HepG2 (cell line): ENCODE measurements around the gene BRCA1. TPM values are rescaled to one million over a fixed set of nuclear protein-coding genes. Genes with fewer than 3 reads are reported as not detected.

Experiments used
- ADNP ChIP-seq: sonication (generic); formaldehyde crosslinking; IDR thresholded peaks from 2 replicates; pipeline ENCODE4 v1.4.0; 2020; ENCODE audit warnings: missing genetic modification reagents
- ATF7 ChIP-seq, 2 experiments: fragments of 450-650 bp in 1 of 2; sonication (generic) in 1 of 2; formaldehyde crosslinking in 1 of 2; IDR thresholded peaks; 2 replicates each; pipeline versions ENCODE4 v1.4.0 to v1.6.1; 2016 to 2020; ENCODE audit warnings: antibody characterized with exemption in 1 of 2, mild to moderate bottlenecking in 1 of 2, missing genetic modification reagents in 1 of 2
- GPBP1L1 ChIP-seq: sonication (generic); formaldehyde crosslinking; IDR thresholded peaks from 2 replicates; pipeline ENCODE4 v1.5.0; 2020; ENCODE audit warnings: mild to moderate bottlenecking, missing genetic modification reagents
- HOXA7 ChIP-seq: sonication (generic); formaldehyde crosslinking; IDR thresholded peaks from 2 replicates; pipeline ENCODE4 v1.8.1; 2022; ENCODE audit warnings: mild to moderate bottlenecking, missing genetic modification reagents, moderate library complexity
- MBD4 ChIP-seq: IDR thresholded peaks from 2 replicates; pipeline ENCODE4 v1.6.1; 2012; ENCODE audit warnings: low read length, inconsistent platforms, borderline replicate concordance
- PHB2 ChIP-seq: fragments of 450-650 bp; IDR thresholded peaks from 2 replicates; pipeline ENCODE4 v1.6.1; 2018; ENCODE audit not compliant: partially characterized antibody
- POGZ ChIP-seq: sonication (generic); formaldehyde crosslinking; IDR thresholded peaks from 2 replicates; pipeline ENCODE4 v1.4.0; 2020; ENCODE audit warnings: mild to moderate bottlenecking, missing genetic modification reagents
- THAP8 ChIP-seq: sonication (generic); formaldehyde crosslinking; IDR thresholded peaks from 2 replicates; pipeline ENCODE4 v1.5.1; 2020; ENCODE audit warnings: missing genetic modification reagents, mild to moderate bottlenecking, borderline replicate concordance
- ZBTB10 ChIP-seq: sonication (generic); formaldehyde crosslinking; IDR thresholded peaks from 2 replicates; pipeline ENCODE4 v1.4.0; 2020; ENCODE audit warnings: missing genetic modification reagents, borderline replicate concordance
- ZNF318 ChIP-seq: sonication (generic); formaldehyde crosslinking; IDR thresholded peaks from 2 replicates; pipeline ENCODE4 v1.4.0; 2020; ENCODE audit warnings: mild to moderate bottlenecking, missing genetic modification reagents
- ZNF703 ChIP-seq: sonication (generic); formaldehyde crosslinking; IDR thresholded peaks from 2 replicates; pipeline ENCODE4 v1.5.1; 2020; ENCODE audit warnings: missing genetic modification reagents, mild to moderate bottlenecking, moderate library complexity, borderline replicate concordance
- ZNF740 ChIP-seq: sonication (generic); formaldehyde crosslinking; IDR thresholded peaks from 2 replicates; pipeline ENCODE4 v1.4.0; 2020; ENCODE audit warnings: missing genetic modification reagents
- ZNF781 ChIP-seq: sonication (generic); formaldehyde crosslinking; IDR thresholded peaks from 2 replicates; pipeline ENCODE4 v1.5.1; 2020; ENCODE audit warnings: borderline replicate concordance, mild to moderate bottlenecking, missing genetic modification reagents; ENCODE audit errors: not compliant biosample characterization
- polyA plus RNA-seq, 8 experiments: library from polyadenylated mRNA; depleted of rRNA in 3 of 8; stranded (reverse) in 7 of 8; unstranded in 1 of 8; fragments of >200 nt; fragmentation: Illumina TruSeq in 4 of 8; extraction: Trizol in 4 of 8; gene quantifications; 2 replicates each; pipeline versions ENCODE4 v1.2.1 to v1.2.3, GENCODE V29; 2011 to 2016; ENCODE audit warnings: low read depth in 4 of 8, missing spikeins in 1 of 8, mixed read lengths in 1 of 8; ENCODE audit not compliant: insufficient read depth in 1 of 8
- total RNA-seq, 5 experiments: library from RNA; depleted of rRNA; stranded (reverse); fragments of >200 nt; fragmentation: Illumina TruSeq; extraction: Trizol; gene quantifications; 2 replicates each; pipeline ENCODE4 v1.2.3, GENCODE V29; 2016; ENCODE audit warnings: low read depth in 1 of 5

BRCA1 gene
- total and polyA plus RNA-seq, 2 of the 13 experiments (the other 11 are each of a cell fraction or from before 2014, with no cell fraction given), result 13.3 to 37.5 TPM

- TF ChIP-seq ZBTB10 (CRISPR knock-in tag) (no peak), HOXA7 (CRISPR knock-in tag) (peak; percentile 19; the same call in 1 of the 2 replicates), ADNP (CRISPR knock-in tag) (no peak), GPBP1L1 (CRISPR knock-in tag) (no peak), ZNF781 (CRISPR knock-in tag) (no peak), ZNF318 (no peak; the same call in 1 of the 2 replicates), THAP8 (CRISPR knock-in tag) (no peak), PHB2 (no peak), ZNF740 (no peak; the same call in 1 of the 2 replicates), POGZ (CRISPR knock-in tag) (0 out of 2 replicates have a peak, but pooled peaks have one; percentile 54), ATF7 (IDR thresholded peaks at IDR 0.05) (peak; percentile 93), ATF7 (CRISPR knock-in tag; IDR thresholded peaks at IDR 0.05) (no peak), MBD4 (no peak), ZNF703 (no peak)
Measured at GRCh38 chr17:43125133-43125966, at the start of gene BRCA1 (continued).
